ENCODE measurements around the gene CPED1.
"Not testable (repeated sequence)": the region's sequence is repeated elsewhere in the genome, so short reads cannot be mapped to it uniquely, and the experiment has no call there.

CPED1 gene

GRCh38 chr7:120955577-120956149, 32.8 kb upstream of the CPED1 start:
- in situ Hi-C loops (cut with MboI; ENCODE audit: low sequenced_read_pairs), result no loop called here
- Histone ChIP-seq H3K9me3 (no peaks in the 10 kb centered on the region), H3K27me3 (ENCODE audit: low read depth) (no peaks in the 10 kb centered on the region), H3K36me3 (replicated peaks) (peaks cover 29% of the 10 kb centered on the region), H3K4me1 (peaks cover 6% of the 10 kb centered on the region), H3K4me3 (no peak overlapping the region)
- no peak for DNase-seq (ENCODE audit: low spot score in 2 of 2)

GRCh38 chr7:120959929-120960484, 28.5 kb upstream of the CPED1 start:
- DNase-seq (ENCODE audit: low spot score in 2 of 2), result no peak
- H3K27me3 ChIP-seq (ENCODE audit: low read depth), result no peaks in the 10 kb centered on the region
- peaks cover 20% of the 10 kb centered on the region for H3K36me3 ChIP-seq (replicated peaks)
- H3K4me3 ChIP-seq, result no peak overlapping the region
- H3K4me1 ChIP-seq, result peaks cover 3% of the 10 kb centered on the region; the same call in 1 of the 2 replicates
- no peaks in the 10 kb centered on the region for H3K9me3 ChIP-seq
- in situ Hi-C loops (cut with MboI; ENCODE audit: low sequenced_read_pairs), result no loop called here

GRCh38 chr7:120960714-120961113, 27.8 kb upstream of the CPED1 start:
- in situ Hi-C loops (cut with MboI; ENCODE audit: low sequenced_read_pairs), result no loop called here
- H3K36me3 ChIP-seq (replicated peaks), result peaks cover 12% of the 10 kb centered on the region
- no peaks in the 10 kb centered on the region for H3K27me3 ChIP-seq (ENCODE audit: low read depth)
- no peak for DNase-seq (ENCODE audit: low spot score in 2 of 2)
- no peak overlapping the region for H3K4me3 ChIP-seq
- H3K9me3 ChIP-seq, result no peaks in the 10 kb centered on the region
- H3K4me1 ChIP-seq, result peaks cover 3% of the 10 kb centered on the region; the same call in 1 of the 2 replicates

GRCh38 chr7:120961638-120962173, 26.8 kb upstream of the CPED1 start:
- in situ Hi-C loops (cut with MboI; ENCODE audit: low sequenced_read_pairs), result no loop called here
- H3K4me1 ChIP-seq, result peaks cover 2% of the 10 kb centered on the region; the same call in 1 of the 2 replicates
- H3K9me3 ChIP-seq, result no peaks in the 10 kb centered on the region
- H3K36me3 ChIP-seq (replicated peaks), result peaks cover 7% of the 10 kb centered on the region; the same call in 1 of the 2 replicates
- H3K27me3 ChIP-seq (ENCODE audit: low read depth), result no peaks in the 10 kb centered on the region
- no peak overlapping the region for H3K4me3 ChIP-seq
- no peak for DNase-seq (ENCODE audit: low spot score in 2 of 2)

GRCh38 chr7:120964088-120964487, 24.4 kb upstream of the CPED1 start:
- Histone ChIP-seq H3K27me3 (ENCODE audit: low read depth) (no peaks in the 10 kb centered on the region), H3K36me3 (replicated peaks) (peaks cover 16% of the 10 kb centered on the region), H3K9me3 (no peaks in the 10 kb centered on the region), H3K4me1 (peaks cover 2% of the 10 kb centered on the region; the same call in 1 of the 2 replicates), H3K4me3 (no peak overlapping the region)
- no peak for DNase-seq (ENCODE audit: low spot score in 2 of 2)
- in situ Hi-C loops (cut with MboI; ENCODE audit: low sequenced_read_pairs), result no loop called here

GRCh38 chr7:120966961-120967360, 21.6 kb upstream of the CPED1 start:
- no peaks in the 10 kb centered on the region for H3K27me3 ChIP-seq (ENCODE audit: low read depth)
- peaks cover 28% of the 10 kb centered on the region for H3K36me3 ChIP-seq (replicated peaks)
- H3K4me1 ChIP-seq, result peaks cover 2% of the 10 kb centered on the region; the same call in 1 of the 2 replicates
- H3K4me3 ChIP-seq, result no peak overlapping the region
- DNase-seq (ENCODE audit: low spot score in 2 of 2), result no peak
- in situ Hi-C loops (cut with MboI; ENCODE audit: low sequenced_read_pairs), result no loop called here
- no peaks in the 10 kb centered on the region for H3K9me3 ChIP-seq

- Histone ChIP-seq H3K4me1 (no peaks in the 10 kb centered on the region), H3K27me3 (ENCODE audit: low read depth) (no peaks in the 10 kb centered on the region), H3K4me3 (no peak overlapping the region), H3K9me3 (no peaks in the 10 kb centered on the region), H3K36me3 (replicated peaks) (peaks cover 44% of the 10 kb centered on the region)
- DNase-seq (ENCODE audit: low spot score in 2 of 2), result no peak
- in situ Hi-C loops (cut with MboI; ENCODE audit: low sequenced_read_pairs), result no loop called here
These were observed 14.7 kb upstream of the CPED1 start for GRCh38 chr7:120973849-120974248.

GRCh38 chr7:120979765-120980499, 8.6 kb upstream of the CPED1 start:
- Histone ChIP-seq H3K9me3 (no peaks in the 10 kb centered on the region), H3K4me3 (no peak overlapping the region), H3K27me3 (ENCODE audit: low read depth) (no peaks in the 10 kb centered on the region), H3K4me1 (no peaks in the 10 kb centered on the region), H3K36me3 (replicated peaks) (peaks cover 9% of the 10 kb centered on the region)
- in situ Hi-C loops (cut with MboI; ENCODE audit: low sequenced_read_pairs), result loop anchor here (25.0 kb wide), 1 partner anchor 107 kb away; no protein-coding TSS in a partner anchor
- no peak for DNase-seq (ENCODE audit: low spot score in 2 of 2)

GRCh38 chr7:120981117-120981516, 7.4 kb upstream of the CPED1 start:
- Histone ChIP-seq H3K27me3 (ENCODE audit: low read depth) (no peaks in the 10 kb centered on the region), H3K4me1 (no peaks in the 10 kb centered on the region), H3K4me3 (no peak overlapping the region), H3K9me3 (no peaks in the 10 kb centered on the region), H3K36me3 (replicated peaks) (peaks cover 8% of the 10 kb centered on the region)
- DNase-seq (ENCODE audit: low spot score in 2 of 2), result no peak
- in situ Hi-C loops (cut with MboI; ENCODE audit: low sequenced_read_pairs), result loop anchor here (25.0 kb wide), 1 partner anchor 106 kb away; no protein-coding TSS in a partner anchor

- no peaks in the 10 kb centered on the region for H3K4me1 ChIP-seq
- H3K4me3 ChIP-seq, result no peak overlapping the region
- H3K27me3 ChIP-seq (ENCODE audit: low read depth), result peaks cover 5% of the 10 kb centered on the region; the same call in 1 of the 2 replicates
- DNase-seq (ENCODE audit: low spot score in 2 of 2), result no peak
- in situ Hi-C loops (cut with MboI; ENCODE audit: low sequenced_read_pairs), result loop anchor here (25.0 kb wide), 1 partner anchor 105 kb away; no protein-coding TSS in a partner anchor
- no peaks in the 10 kb centered on the region for H3K9me3 ChIP-seq
- no peaks in the 10 kb centered on the region; the same call in 1 of the 2 replicates for H3K36me3 ChIP-seq (replicated peaks)
These were observed 6.5 kb upstream of the CPED1 start for GRCh38 chr7:120981888-120982615.

- in situ Hi-C loops (cut with MboI; ENCODE audit: low sequenced_read_pairs), result loop anchor here (25.0 kb wide), 1 partner anchor 104 kb away; no protein-coding TSS in a partner anchor
- DNase-seq (ENCODE audit: low spot score in 2 of 2); H3K4me1 ChIP-seq; H3K9me3 ChIP-seq; H3K27me3 ChIP-seq (ENCODE audit: low read depth); H3K4me3 ChIP-seq; H3K36me3 ChIP-seq (replicated peaks): not testable (repeated sequence)
These were observed 4.9 kb upstream of the CPED1 start for GRCh38 chr7:120983592-120983991.

GRCh38 chr7:120984406-120984805, 4.1 kb upstream of the CPED1 start:
- Histone ChIP-seq H3K36me3 (replicated peaks) (no peaks in the 10 kb centered on the region), H3K4me1 (peaks cover 8% of the 10 kb centered on the region), H3K4me3 (no peak overlapping the region), H3K9me3 (no peaks in the 10 kb centered on the region), H3K27me3 (ENCODE audit: low read depth) (peaks cover 15% of the 10 kb centered on the region)
- DNase-seq (ENCODE audit: low spot score in 2 of 2), result no peak
- in situ Hi-C loops (cut with MboI; ENCODE audit: low sequenced_read_pairs), result loop anchor here (25.0 kb wide), 1 partner anchor 103 kb away; no protein-coding TSS in a partner anchor

- Histone ChIP-seq H3K9me3 (no peaks in the 10 kb centered on the region), H3K36me3 (replicated peaks) (no peaks in the 10 kb centered on the region), H3K4me3 (no peak overlapping the region), H3K27me3 (ENCODE audit: low read depth) (peaks cover 23% of the 10 kb centered on the region), H3K4me1 (peaks cover 8% of the 10 kb centered on the region)
- no peak for DNase-seq (ENCODE audit: low spot score in 2 of 2)
- in situ Hi-C loops (cut with MboI; ENCODE audit: low sequenced_read_pairs), result loop anchor here (25.0 kb wide), 1 partner anchor 102 kb away; no protein-coding TSS in a partner anchor
These were observed 3.3 kb upstream of the CPED1 start for GRCh38 chr7:120985130-120985758.
